ENCODE measurements around the gene GMEB1.
"Not testable (repeated sequence)": the region's sequence is repeated elsewhere in the genome, so short reads cannot be mapped to it uniquely, and the experiment has no call there.

Gene GMEB1, protein sequence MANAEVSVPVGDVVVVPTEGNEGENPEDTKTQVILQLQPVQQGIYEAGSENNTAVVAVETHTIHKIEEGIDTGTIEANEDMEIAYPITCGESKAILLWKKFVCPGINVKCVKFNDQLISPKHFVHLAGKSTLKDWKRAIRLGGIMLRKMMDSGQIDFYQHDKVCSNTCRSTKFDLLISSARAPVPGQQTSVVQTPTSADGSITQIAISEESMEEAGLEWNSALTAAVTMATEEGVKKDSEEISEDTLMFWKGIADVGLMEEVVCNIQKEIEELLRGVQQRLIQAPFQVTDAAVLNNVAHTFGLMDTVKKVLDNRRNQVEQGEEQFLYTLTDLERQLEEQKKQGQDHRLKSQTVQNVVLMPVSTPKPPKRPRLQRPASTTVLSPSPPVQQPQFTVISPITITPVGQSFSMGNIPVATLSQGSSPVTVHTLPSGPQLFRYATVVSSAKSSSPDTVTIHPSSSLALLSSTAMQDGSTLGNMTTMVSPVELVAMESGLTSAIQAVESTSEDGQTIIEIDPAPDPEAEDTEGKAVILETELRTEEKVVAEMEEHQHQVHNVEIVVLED
- 34.9 reads per million, percentile 60 among the genes with 10 or more reads in this experiment for total RNA-seq

DNA sequence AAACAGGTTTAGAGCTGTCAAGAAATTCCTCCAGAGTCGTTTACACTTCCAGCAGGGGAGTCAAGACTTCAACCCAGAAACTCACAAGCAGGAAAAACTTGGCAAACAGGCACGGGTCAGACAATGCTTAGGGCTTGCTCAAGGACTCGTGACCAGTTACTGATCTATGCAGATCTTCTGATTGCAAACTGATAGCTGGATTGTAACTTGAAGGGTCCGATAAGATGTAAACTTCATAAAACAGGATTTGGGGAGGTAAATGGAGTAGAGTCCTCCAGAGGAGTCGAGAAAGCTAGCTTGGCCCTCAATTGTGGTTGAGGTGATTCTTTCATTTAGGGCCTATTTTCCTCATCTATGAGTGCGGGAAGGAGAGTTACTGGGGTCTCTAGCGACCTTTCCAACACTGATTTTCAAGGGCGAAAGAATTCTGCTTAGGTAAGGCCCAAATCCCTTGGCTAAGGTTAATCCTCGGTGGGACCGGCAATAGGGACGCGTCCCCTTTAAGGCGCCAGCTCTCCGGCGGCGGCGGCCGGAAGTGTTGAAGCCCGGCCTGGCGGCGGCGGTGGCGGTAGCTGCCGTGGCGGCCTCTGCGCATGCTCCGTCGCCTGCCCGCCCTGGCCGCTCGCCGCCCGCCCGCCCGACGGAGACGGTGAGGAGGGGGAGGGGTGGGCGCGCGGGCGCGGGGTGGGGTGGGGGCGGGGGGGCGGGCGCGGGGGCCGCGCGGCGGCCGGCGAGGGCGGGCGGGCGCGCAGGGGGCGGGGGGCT, at the start of gene GMEB1:
GMEB1 (plus strand) TSS at position 594 of the 765 bp plus-strand sequence. CDS start 14,829 bp downstream, outside the sequence.
- peak; percentile 79 for DNase-seq

DNA sequence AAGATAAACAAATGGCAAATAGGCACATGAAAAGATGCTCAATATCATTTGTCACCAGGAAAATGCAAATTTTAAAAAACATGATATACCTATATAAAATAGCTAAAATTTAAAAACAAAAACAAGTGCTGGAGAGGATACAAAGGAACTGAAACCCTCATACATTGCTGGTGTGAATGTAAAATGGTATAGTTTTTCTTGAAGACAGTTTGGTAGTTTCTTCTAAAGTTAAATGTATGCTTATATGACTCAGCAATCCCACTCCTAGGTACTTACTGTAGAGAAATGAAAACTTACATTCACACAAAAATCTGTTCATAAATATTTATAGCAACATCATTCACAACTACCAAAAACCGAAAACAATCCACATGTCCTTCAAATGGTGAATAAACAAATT, 36.9 kb upstream of the GMEB1 start:
- DNase-seq: no peak

DNA sequence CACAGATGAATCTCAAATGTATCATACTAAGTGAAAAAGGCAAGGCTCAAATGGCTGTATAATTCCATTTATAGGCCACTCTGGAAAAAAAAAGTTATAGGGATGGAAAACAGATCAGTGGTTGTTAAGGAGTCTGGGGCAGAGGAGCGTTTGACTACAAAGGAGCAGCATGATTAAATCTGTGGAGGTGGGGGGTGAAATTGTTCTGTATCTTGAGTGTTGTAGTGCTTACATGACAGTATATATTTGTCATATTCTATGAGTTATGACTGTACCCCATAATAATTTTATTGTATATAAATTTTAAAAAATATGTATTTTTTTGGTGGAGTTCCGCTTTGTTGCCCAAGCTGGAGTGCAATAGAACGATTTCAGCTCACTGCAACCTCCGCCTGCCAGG, 36.0 kb upstream of the GMEB1 start:
- no peak for DNase-seq

DNA sequence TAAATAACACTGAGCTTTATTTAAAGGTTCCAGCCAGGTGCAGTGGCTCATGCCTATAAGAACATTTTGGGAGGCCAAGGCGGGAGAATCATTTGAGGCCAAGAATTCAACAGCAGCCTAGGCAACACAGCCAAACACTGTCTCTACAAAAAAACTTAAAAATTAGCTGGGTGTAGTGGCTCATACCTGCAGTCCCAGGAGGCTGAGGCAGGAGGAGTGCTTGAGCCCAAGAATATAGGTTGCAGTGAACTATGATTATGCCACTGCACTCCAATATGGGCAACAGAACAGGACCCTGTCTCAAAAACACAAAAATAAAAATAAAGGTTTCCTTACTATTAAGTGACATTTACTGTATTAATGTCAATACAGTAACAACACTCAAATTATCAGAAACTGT, 27.8 kb upstream of the GMEB1 start:
- no peak for DNase-seq

DNA sequence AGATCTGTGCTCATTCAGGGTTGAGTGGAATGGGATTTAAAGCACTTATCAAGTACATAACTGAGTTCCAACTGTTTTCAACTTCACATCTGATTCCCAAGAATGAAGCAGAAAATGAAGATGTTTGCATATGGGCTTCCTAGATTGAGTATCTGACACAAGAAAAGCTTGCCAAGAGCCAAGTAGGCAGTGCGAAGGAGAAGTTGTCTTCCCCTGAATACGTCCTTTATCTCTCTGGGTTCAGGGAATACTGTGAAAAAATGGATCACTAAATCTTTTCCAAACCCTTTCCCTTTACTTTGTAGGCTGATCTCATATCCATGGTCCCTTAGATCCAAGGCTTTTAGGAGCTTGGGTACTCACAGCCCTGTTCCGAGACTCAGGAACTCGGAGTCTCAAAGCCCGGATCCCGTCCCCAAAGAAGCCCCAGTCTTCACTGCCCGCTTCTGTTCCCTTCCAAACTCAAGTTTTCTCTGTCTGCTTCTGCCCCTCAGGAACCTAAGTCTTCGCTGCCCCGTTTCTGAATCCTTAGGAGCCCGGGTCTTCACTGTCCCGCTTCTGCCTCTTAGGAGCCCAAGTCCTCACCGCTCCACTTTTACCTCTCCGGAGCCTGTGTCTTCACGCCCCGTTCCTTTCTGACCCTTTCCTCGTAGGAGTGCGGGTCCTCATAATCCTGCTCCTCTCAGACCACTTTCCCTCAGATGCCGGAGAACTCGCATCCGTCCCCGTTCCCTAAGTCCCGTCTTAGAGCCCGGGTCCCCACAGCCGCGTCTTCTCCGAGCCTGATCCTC, 26.3 kb upstream of the GMEB1 start:
- no peak for DNase-seq

DNA sequence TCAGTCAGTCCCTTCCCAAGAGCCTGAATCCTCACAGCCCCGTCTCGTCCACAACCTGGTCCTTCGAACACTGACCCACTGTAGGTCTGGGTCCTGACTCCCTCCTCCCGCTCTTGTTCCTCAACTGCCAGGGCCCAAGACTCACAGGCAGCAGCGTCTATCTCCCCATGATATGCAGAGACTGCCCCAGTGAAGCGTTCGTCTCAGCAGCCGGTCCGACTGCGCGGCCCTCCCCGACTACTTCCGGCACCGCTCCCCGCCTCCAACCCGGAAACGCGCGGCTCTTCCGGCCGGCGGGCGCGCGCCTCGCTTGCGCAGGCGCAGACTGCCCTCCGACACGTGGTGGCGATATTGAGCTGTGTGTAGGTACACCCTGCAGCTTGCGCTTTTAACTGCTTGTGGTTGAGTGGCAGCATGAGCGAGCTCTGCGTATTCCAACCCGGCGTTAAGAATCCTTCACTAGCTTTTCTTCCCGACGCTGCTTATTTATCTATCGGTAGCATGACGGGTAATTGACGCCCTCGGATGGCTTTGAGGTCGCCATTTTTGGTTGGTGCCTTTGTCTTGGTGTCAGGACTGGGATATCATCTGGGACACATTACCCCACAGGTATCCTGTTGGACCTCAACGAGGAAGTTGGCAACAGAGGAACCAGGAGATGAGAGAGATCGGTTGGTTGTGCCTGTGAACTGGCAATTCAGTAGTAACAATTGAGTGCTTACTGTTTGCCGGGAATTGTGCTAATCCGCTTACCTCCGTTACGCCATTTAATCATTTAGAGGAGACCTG, 25.5 kb upstream of the GMEB1 start, which contains the start of gene TAF12:
TAF12 (minus strand) TSS at position 221 of the 789 bp plus-strand sequence. CDS start 20,986 bp downstream, outside the sequence.
- DNase-seq: peak; percentile 90

DNA sequence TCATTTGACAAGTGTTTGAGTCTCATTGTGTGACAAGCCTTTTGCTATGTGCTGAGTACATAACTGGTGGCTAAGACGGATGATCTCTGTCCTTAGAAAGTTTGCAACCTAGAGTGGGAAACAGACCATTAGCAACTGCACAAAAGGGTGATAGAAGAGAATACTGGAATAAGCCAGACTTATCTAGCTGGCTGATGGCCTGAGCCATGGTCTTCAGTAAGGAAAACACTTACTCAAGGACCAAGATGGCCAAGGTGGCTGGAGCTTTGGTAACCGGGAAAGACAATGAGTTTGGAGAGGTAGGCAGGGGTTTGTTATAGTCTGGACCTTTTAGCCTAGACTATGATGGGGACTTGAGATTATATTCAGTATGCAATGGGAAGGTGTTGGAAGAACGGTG, 24.1 kb upstream of the GMEB1 start:
- no peak for DNase-seq

DNA sequence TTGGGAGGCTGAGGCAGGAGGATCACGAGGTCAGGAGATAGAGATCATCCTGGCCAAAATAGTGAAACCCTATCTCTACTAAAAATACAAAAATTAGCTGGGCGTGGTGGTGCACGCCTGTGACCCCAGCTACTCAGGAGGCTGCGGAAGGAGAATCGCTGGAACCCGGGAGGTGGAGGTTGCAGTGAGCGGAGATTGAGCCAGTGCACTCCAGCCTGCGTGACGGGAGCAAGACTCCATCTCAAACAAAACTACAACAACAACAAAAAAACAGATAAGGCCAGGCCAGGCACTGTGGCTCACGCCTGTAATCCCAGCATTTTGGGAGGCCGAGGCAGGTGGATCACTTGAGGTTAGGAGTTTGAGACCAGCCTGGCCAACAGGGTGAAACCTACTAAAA, 23.2 kb upstream of the GMEB1 start:
- not testable (repeated sequence) for DNase-seq

DNA sequence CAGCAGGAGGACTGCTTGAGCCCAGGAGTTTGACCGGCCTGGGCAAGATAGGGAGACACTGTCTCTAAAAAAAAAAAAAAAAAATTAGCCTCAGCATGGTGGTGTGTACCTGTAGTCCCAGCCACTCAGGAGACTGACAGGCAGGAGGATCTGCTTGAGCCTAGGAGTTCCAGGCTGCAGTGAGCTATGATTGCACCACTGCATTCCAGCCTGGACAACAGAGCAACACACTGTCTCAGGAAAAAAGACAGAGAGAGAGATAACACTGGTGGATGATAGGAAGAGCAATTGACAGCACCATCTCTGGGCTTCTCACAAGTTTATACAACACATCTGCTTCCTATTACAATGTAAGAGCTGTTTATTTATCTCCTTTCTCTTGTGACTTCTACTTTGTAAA, 22.5 kb upstream of the GMEB1 start:
- DNase-seq: no peak

DNA sequence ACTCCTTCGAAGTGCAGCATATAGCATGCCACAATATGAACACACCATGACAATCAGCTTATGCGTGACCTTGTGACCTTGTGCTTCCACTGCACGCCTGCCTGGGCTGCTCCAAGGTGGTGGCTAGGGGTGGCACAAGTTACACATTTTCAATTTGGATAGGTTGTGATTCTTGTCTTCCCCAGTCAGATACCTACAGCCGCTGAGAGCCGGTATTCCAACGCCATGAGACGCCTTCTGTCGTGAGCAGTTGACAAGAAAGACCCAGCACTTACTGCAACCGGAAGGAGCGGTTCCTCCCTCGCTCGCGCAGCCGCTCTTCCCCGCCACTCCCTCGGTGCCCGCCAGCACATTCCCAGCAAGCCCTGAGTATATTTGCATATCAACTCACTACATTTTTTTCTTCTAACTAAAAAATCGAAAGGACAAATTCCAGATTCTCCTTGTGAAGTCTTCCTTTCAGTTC, 20.5 kb upstream of the GMEB1 start:
- DNase-seq: peak; percentile 82

DNA sequence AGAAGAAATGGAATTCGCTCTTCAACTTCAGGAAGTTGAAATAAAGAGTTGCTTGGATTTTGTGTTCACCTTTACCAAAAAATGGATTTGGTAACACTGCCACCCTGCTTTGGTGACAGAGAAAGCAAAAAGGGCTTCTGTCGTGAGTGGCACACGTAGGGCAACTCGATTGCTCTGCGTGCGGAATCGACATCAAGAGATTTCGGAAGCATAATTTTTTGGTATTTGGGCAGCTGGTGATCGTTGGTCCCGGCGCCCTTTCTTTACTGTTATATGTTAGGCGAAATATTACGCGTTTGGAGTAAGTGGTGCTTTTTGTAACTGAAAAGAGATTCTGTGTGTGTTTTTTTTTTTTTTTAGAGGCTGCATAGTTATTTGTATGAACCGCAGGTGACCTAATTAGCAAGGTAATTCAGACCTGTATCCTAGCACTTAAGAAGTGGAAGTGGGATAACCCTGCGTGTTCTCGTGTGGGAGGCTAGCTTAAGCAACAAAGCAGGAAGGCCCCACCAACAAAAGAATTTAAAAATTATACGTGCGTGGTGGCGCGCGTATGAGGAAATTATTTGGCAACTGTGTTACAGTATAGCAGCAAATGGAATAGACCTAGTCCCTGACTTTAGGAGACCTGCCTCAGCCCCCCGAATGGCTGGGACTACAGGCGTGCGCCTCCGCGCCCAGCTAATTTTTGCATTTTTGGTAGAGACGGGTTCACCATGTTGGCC, 19.9 kb upstream of the GMEB1 start, which contains the start of gene RNU11:
RNU11 (plus strand) TSS at position 127 of the 725 bp plus-strand sequence.
- DNase-seq: peak; percentile 81

DNA sequence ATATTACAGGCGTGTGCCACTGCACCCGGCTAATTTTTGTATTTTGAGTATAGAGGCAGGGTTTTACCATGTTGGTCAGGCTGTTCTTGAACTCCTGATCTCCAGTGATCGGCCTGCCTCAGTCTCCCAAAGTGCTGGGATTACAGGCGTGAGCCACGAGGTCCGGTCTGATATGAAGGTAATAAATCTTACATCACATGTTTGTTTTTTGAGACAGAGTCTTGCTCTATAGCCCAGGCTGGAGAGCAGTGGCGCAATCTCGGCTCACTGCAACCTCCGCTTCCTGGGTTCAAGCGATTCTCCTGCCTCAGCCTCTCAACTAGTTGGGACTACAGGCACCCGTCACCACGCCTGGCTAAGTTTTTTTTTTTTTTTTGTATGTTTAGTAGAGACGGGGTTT, 15.5 kb upstream of the GMEB1 start:
- not testable (repeated sequence) for DNase-seq

DNA sequence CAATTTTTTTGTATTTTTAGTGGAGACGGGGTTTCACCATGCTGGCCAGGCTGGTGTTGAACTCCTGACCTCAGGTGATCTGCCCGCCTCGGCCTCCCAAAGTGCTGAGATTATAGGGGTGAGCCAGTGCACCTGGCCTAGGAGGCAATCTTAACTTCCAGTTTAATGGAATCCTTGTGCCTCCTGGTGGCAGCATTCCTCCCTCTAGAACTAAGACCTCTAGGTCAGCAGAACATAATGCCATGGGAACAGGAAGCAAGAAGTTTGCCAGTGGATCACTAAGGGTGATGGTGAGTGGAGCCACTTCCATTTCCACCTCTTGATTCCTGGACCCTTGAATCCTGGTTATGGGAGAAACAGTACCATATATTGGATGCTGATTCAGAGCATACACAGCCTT, 14.7 kb upstream of the GMEB1 start:
- not testable (repeated sequence) for DNase-seq

DNA sequence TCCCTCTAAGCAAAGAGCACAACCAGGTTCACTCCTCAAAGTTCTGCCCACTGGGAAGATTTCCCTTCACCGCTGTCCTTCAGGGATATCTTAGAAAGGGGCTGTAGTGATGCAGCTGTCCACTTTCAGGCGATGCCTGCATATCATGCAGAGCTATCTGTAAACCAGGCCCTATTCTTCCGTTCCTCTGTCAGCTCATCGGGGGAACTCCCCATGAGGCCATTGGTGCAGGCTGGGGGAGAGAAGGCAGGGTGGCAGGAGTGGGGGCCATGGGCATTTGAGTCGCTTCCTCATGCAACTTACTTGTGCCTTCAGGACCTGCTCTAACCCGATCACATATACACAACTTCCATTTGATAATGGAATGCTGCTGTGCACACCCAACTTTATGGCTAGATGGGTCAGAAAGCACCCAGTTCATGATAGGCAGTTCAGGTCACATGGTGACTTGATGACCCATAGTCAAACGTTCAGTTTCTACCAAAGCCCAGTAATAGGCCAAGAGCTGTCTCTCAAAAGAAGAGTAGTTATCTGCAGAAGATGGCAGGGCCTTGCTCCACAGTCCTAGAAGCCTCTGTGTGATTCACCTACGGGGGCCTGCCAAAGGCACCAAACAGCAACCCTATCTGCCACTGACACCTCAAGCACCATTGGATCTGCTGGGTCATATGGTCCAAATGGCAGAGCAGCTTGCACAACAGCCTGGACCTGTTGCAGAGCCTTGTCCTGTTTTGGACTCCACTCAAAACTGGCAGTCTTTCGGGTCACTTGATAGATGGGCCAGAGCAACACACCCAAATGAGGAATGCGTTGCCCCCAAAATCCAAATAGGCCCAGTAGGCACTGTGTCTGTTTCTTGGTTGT, 12.9 kb upstream of the GMEB1 start:
- not testable (repeated sequence) for DNase-seq

DNA sequence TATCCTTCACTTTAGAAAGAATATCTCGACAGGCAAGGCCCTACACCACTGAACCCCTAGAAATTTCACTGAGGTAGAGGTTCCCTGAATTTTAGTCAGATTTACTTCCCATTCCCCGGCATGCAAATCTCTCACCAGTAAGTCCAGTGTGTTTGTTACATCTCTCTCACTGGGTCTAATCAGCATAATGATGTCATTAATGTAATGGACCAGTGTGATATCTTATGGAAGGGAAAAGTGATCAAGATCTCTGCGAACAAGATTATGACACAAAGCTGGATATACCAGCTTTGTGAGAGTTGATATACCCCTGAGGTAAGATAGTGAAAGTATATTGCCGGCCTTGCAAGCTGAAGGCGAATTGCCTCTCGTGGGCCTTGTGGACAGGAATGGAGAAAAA, 12.2 kb upstream of the GMEB1 start:
- no peak for DNase-seq

DNA sequence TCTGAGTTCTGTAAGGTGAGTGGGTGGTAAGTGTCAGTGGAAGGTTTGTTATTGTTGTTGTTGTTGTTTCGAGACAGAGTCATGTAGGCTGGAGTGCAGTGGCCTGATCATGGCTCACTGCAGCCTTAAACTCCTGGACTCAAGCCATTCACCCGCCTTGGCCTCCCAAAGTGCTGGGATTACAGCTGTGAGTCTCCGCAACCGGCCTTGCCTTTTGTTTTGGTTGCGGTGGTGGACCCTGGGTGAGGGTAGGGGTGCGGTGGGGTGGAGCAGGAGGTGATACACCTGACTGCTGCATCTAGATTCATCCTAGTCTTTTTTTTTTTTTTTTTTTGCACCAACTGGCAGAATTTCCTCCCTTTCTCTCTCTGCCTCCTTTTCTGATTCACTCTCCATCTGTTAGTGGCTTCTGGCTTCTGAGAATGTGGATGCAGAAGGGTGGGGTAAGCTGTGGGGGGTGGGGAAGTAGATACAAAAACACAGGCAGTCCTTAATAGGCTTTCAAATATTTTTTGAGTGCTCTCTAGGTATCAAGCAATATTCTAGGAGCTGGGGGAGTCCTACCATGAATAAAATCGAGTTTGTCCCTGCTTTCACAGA, 4.6 kb upstream of the GMEB1 start:
- DNase-seq: no peak

DNA sequence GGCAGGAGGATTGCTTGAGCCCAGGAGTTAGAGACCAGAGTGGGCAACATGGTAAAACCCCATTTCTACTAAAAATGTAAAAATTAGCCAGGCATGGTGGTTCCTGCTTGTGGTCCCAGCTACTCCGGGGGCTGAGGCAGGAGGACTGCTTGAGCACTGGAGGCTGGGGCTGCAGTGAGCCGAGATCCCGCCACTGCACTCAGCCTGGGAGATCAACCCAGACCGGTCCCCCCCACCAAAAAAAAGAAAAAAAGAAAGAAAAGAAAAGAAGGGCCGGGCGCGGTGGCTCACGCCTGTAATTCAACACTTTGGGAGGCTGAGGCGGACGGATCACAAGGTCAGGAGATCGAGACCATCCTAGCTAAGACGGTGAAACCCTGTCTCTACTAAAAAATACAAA, 1.8 kb upstream of the GMEB1 start:
- DNase-seq: no peak

DNA sequence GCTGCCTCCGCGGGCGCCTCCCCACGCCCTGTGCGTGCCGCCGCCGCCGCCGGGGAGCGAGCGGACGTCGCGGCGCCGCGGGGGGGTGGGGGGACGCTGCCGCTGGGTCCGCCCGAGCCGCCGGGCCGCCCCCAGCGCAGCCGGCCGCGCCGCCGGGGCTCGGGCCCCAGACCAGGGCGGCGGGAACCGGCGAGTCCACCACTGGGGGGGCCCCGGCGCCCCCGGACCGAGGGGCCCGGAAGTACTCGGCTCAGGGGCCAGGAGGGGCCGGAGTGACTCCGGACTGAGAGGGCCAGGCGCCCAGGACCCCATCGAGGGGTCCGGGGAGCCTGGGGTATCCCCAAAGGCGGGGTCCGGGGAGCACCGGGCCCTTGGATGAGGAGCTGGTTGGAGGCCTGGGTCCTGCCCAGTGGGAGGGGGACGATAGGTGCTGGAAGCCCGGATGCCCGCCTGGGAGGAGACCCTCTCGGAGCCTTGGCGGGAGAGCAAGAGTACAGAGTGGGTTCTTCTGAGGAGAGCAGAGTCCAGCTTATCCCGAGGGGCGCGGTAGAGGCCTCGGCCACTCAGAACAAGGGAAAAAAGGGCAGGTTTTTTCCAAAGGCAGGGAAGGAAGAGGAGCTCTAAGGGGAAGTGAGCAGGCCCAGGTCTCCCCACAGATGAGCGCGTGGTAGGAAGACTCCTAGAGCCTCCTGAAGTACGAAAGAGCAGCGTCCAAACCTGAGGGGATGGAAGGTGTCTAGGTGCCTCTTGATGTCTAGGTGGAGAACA, 556 bp downstream of the GMEB1 start:
- DNase-seq: peak; percentile 23

Measured in effector CD4-positive, alpha-beta T cell (primary cell).